Caco-2 (cell line): ENCODE measurements around the gene ZNF850. TPM values are rescaled to one million over a fixed set of nuclear protein-coding genes. Genes with fewer than 3 reads are reported as not detected.
A peak's percentile ranks its signal among the peaks of the same experiment; 100 is the strongest.

Experiments
- BruUV-seq: library from RNA; stranded (reverse); fragments of 400-500 nt; replicated peaks from 2 replicates; lab custom pipeline; 2021; lab: Mats Ljungman, UMichigan
- CTCF ChIA-PET: fragments of 300-600 bp; sonication (Branson Sonifier 250); formaldehyde crosslinking; loops from one replicate; lab custom pipeline; 2022; ENCODE audit warnings: antibody characterized with exemption; lab: Charles Lee
- POLR2A ChIA-PET: fragments of 300-600 bp; sonication (Branson Sonifier 250); formaldehyde crosslinking; loops from one replicate; lab custom pipeline; 2022; ENCODE audit warnings: antibody characterized with exemption; lab: Charles Lee
- DNase-seq, 2 experiments: peaks; one replicate each; pipeline versions ENCODE4 v3.0.0 to v3.0.0-alpha.2; 2020 to 2022
- H3K27me3 ChIP-seq: replicated peaks from 2 replicates; pipeline ENCODE4 v1.6.0; 2011; ENCODE audit warnings: low read length; ENCODE audit not compliant: control insufficient read depth, insufficient read depth
- H3K36me3 ChIP-seq: 2 replicates; pipeline ENCODE4 v1.5.1; 2011; ENCODE audit warnings: low read length; ENCODE audit not compliant: control insufficient read depth, insufficient read depth
- H3K4me1 ChIP-seq: fragments of 250-450 bp; sonication (Bioruptor Pico); 2 replicates; pipeline ENCODE4 v1.5.1; 2020; ENCODE audit warnings: mild to moderate bottlenecking
- H3K4me3 ChIP-seq: 2 replicates; pipeline ENCODE4 v1.5.1; 2011; ENCODE audit warnings: low read depth, mild to moderate bottlenecking, control low read depth, low read length
- H3K9me3 ChIP-seq: fragments of 250-450 bp; sonication (Bioruptor Pico); 2 replicates; pipeline ENCODE4 v1.5.1; 2020; ENCODE audit warnings: mild to moderate bottlenecking, moderate library complexity
- H3K27ac Mint-ChIP-seq: one replicate; pipeline ENCODE4 v1.8.0; 2022; ENCODE audit warnings: mixed read lengths; ENCODE audit not compliant: unreplicated experiment
- H3K27me3 Mint-ChIP-seq: one replicate; pipeline ENCODE4 v1.8.0; 2022; ENCODE audit warnings: mixed read lengths; ENCODE audit not compliant: insufficient read depth, unreplicated experiment
- H3K36me3 Mint-ChIP-seq: one replicate; pipeline ENCODE4 v1.8.0; 2022; ENCODE audit warnings: mild to moderate bottlenecking, mixed read lengths; ENCODE audit not compliant: insufficient read depth, unreplicated experiment
- H3K4me1 Mint-ChIP-seq: one replicate; pipeline ENCODE4 v1.8.0; 2022; ENCODE audit warnings: low read depth, mixed read lengths; ENCODE audit not compliant: unreplicated experiment
- H3K4me3 Mint-ChIP-seq: one replicate; pipeline ENCODE4 v1.8.0; 2022; ENCODE audit warnings: mild to moderate bottlenecking, moderate library complexity, mixed read lengths; ENCODE audit not compliant: unreplicated experiment
- H3K9me3 Mint-ChIP-seq: one replicate; pipeline ENCODE4 v1.8.0; 2022; ENCODE audit warnings: mixed read lengths; ENCODE audit not compliant: unreplicated experiment
- intact Hi-C: fragments of 100-400 bp; cut with micrococcal nuclease; formaldehyde crosslinking; loops from one replicate; pipeline ENCODE4 v1.10.0; 2022; ENCODE audit not compliant: unreplicated experiment
- total RNA-seq: library from RNA; stranded (reverse); gene quantifications from 2 replicates; pipeline ENCODE4 v1.2.3, GENCODE V29; 2022
- TF ChIP-seq, protein P1 (sequence below), 2 experiments: fragments of 200-600 bp in 1 of 2; IDR thresholded peaks; 1 replicate in 1 of 2; 2 replicates in 1 of 2; pipeline versions ENCODE4 v1.5.1 to v1.8.0; 2011 to 2022; ENCODE audit warnings: antibody characterized with exemption in 1 of 2, control low read depth in 1 of 2, inconsistent platforms in 1 of 2, low read depth in 1 of 2, low read length in 1 of 2, mild to moderate bottlenecking in 1 of 2, moderate library complexity in 1 of 2; ENCODE audit not compliant: insufficient read depth in 1 of 2, severe bottlenecking in 1 of 2, unreplicated experiment in 1 of 2

Gene ZNF850
- total RNA-seq, 1 experiment from 2014 or later = 7.8 TPM

DNA sequence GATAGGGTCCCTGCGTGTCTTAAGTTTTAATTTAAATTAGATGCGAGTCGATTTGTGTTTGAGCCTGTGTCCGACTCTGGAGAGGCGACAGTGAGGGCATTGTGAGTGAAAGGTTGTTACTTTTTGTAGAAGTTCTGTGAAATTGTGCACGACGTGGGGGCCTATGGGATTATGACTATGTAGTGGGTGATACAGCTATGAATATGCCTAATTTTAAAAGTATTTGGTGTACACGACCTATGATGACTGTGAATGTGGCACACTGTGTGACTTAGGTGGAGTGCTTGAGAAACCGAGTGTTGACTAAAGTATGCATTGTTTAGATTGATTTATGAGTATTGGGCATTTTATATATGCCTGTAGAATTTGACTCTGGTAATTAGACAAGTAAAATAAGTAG is 84.5 kb downstream of the ZNF850 start:
- H3K36me3 ChIP-seq = peaks cover 5% of the 10 kb centered on the region
- intact Hi-C loops = loop anchor here (5.0 kb wide), 2 partner anchors 84 to 161 kb away; partner anchors contain the start of genes ZNF260 and ZNF850
- peak overlapping the region; percentile 93 for H3K4me3 ChIP-seq
- no peaks in the 10 kb centered on the region for H3K27me3 ChIP-seq
- peaks cover 11% of the 10 kb centered on the region for H3K9me3 ChIP-seq
- POLR2A ChIA-PET = interaction anchor here (1.0 to 1.8 kb wide), 2 partner anchors 21 to 199 kb away, joined by 7 to 8 read pairs; partner anchors contain the start of genes ZNF461 and ZNF566
- H3K4me1 ChIP-seq = no peaks in the 10 kb centered on the region
- peaks cover 22% of the 10 kb centered on the region for H3K9me3 Mint-ChIP-seq
- CTCF ChIA-PET = interaction anchor here (1.5 kb wide), 1 partner anchor 21 kb away, joined by 4 read pairs; the partner anchor contains the start of gene ZNF461
- H3K4me3 Mint-ChIP-seq = peak overlapping the region; percentile 94
- no peak for DNase-seq
- TF ChIP-seq, protein P1, sequence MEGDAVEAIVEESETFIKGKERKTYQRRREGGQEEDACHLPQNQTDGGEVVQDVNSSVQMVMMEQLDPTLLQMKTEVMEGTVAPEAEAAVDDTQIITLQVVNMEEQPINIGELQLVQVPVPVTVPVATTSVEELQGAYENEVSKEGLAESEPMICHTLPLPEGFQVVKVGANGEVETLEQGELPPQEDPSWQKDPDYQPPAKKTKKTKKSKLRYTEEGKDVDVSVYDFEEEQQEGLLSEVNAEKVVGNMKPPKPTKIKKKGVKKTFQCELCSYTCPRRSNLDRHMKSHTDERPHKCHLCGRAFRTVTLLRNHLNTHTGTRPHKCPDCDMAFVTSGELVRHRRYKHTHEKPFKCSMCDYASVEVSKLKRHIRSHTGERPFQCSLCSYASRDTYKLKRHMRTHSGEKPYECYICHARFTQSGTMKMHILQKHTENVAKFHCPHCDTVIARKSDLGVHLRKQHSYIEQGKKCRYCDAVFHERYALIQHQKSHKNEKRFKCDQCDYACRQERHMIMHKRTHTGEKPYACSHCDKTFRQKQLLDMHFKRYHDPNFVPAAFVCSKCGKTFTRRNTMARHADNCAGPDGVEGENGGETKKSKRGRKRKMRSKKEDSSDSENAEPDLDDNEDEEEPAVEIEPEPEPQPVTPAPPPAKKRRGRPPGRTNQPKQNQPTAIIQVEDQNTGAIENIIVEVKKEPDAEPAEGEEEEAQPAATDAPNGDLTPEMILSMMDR (IDR thresholded peaks at IDR 0.05; ENCODE audit: insufficient read depth in 1 of 2, low read depth in 1 of 2, low read length in 1 of 2, severe bottlenecking in 1 of 2, unreplicated experiment in 1 of 2) = no peak
- H3K4me1 Mint-ChIP-seq = peaks cover 8% of the 10 kb centered on the region
- peak overlapping the region; percentile 99 for H3K27ac Mint-ChIP-seq
- H3K36me3 Mint-ChIP-seq = peaks cover 62% of the 10 kb centered on the region
- BruUV-seq = no TSS peak
- no peaks in the 10 kb centered on the region for H3K27me3 Mint-ChIP-seq

GRCh38 chr19:36687214-36688056 is 85.2 kb downstream of the ZNF850 start, which contains the start of gene ZNF567:
ZNF567 (plus strand) TSS chr19:36687612; CDS start chr19:36694868, 7,256 bp downstream.
- no peaks in the 10 kb centered on the region for H3K27me3 Mint-ChIP-seq
- POLR2A ChIA-PET = interaction anchor here (0.6 to 1.8 kb wide), 6 partner anchors 21 to 683 kb away, joined by 3 to 8 read pairs (median 4); partner anchors contain the start of genes ZNF461, ZNF527, ZNF529 and ZNF566
- peak; percentile 98 to 99 for DNase-seq
- H3K9me3 Mint-ChIP-seq = peaks cover 28% of the 10 kb centered on the region
- H3K36me3 ChIP-seq = peaks cover 5% of the 10 kb centered on the region
- H3K4me3 Mint-ChIP-seq = peak within 1 kb of the TSS; percentile 94
- CTCF ChIA-PET = interaction anchor here (1.5 kb wide), 1 partner anchor 21 kb away, joined by 4 read pairs; the partner anchor contains the start of gene ZNF461
- TSS peak; percentile 51 for BruUV-seq
- H3K4me1 Mint-ChIP-seq = peaks cover 8% of the 10 kb centered on the region
- H3K4me3 ChIP-seq = peak within 1 kb of the TSS; percentile 93
- peaks cover 11% of the 10 kb centered on the region for H3K9me3 ChIP-seq
- peak within 1 kb of the TSS; percentile 99 for H3K27ac Mint-ChIP-seq
- no peaks in the 10 kb centered on the region for H3K27me3 ChIP-seq
- peaks cover 56% of the 10 kb centered on the region for H3K36me3 Mint-ChIP-seq
- TF ChIP-seq, protein P1 (IDR thresholded peaks at IDR 0.05; ENCODE audit: insufficient read depth in 1 of 2, low read depth in 1 of 2, low read length in 1 of 2, severe bottlenecking in 1 of 2, unreplicated experiment in 1 of 2) = peak in 1 of 2 experiments; percentile 23
- no peaks in the 10 kb centered on the region for H3K4me1 ChIP-seq
- intact Hi-C loops = loop anchor here (1.0 to 5.0 kb wide), 3 partner anchors 21 to 160 kb away; partner anchors contain the start of genes ZNF260, ZNF461 and ZNF850
